CD14-positive monocyte (primary cell): ENCODE measurements around the gene RPTOR. TPM values are rescaled to one million over a fixed set of nuclear protein-coding genes. Genes with fewer than 3 reads are reported as not detected.
A peak's percentile ranks its signal among the peaks of the same experiment; 100 is the strongest.

Experiments
- DNase-seq, 3 donors: peaks; one replicate each; pipeline ENCODE4 v3.0.0-alpha.2; 2011 to 2022
- H2AFZ ChIP-seq: 2 replicates; pipeline ENCODE4 v1.6.0; 2012; ENCODE audit warnings: mild to moderate bottlenecking, low read depth, low read length, inconsistent platforms; ENCODE audit not compliant: insufficient read depth, poor library complexity, severe bottlenecking
- H3K27ac ChIP-seq, 2 donors: 1 replicate in 1 of 2; 2 replicates in 1 of 2; pipeline ENCODE4 v1.5.1; 2012 to 2013; ENCODE audit warnings: low read length in 2 of 2, control low read depth in 1 of 2, inconsistent platforms in 1 of 2, low read depth in 1 of 2, mild to moderate bottlenecking in 1 of 2
- H3K27me3 ChIP-seq, 2 donors: one replicate each; pipeline versions ENCODE4 v1.6.0 to v1.6.1; 2011 to 2013; ENCODE audit warnings: low read length in 2 of 2; ENCODE audit not compliant: control insufficient read depth in 2 of 2, insufficient read depth in 2 of 2
- H3K36me3 ChIP-seq, 2 donors: replicated peaks in 1 of 2; 1 replicate in 1 of 2; 2 replicates in 1 of 2; pipeline versions ENCODE4 v1.5.1 to v1.6.1; 2012 to 2013; ENCODE audit warnings: low read length in 2 of 2, control low read depth in 1 of 2, inconsistent platforms in 1 of 2, mild to moderate bottlenecking in 1 of 2; ENCODE audit not compliant: insufficient read depth in 2 of 2, control insufficient read depth in 1 of 2
- H3K4me1 ChIP-seq, 2 donors: 1 replicate in 1 of 2; 2 replicates in 1 of 2; pipeline versions ENCODE4 v1.5.1 to v1.6.1; 2012 to 2013; ENCODE audit warnings: low read length in 2 of 2, control low read depth in 1 of 2, inconsistent platforms in 1 of 2, mild to moderate bottlenecking in 1 of 2, moderate library complexity in 1 of 2; ENCODE audit not compliant: insufficient read depth in 2 of 2, control insufficient read depth in 1 of 2
- H3K4me2 ChIP-seq: replicated peaks from 2 replicates; pipeline ENCODE3; 2012; ENCODE audit warnings: low read length, moderate library complexity, mild to moderate bottlenecking; ENCODE audit not compliant: poor library complexity, severe bottlenecking; ENCODE audit errors: extremely low read depth
- H3K4me3 ChIP-seq, 3 experiments: fragments of 200-600 bp in 1 of 3; sonication (generic) in 1 of 3; replicated peaks in 1 of 3; 1 replicate in 2 of 3; 2 replicates in 1 of 3; pipeline ENCODE4 v1.5.1; 2011 to 2013; ENCODE audit warnings: low read length in 3 of 3, mild to moderate bottlenecking in 3 of 3, control low read depth in 2 of 3, low read depth in 2 of 3, inconsistent platforms in 1 of 3, moderate library complexity in 1 of 3
- H3K79me2 ChIP-seq: 2 replicates; pipeline ENCODE4 v1.6.0; 2012; ENCODE audit warnings: mild to moderate bottlenecking, control low read depth, inconsistent platforms, low read length, moderate library complexity; ENCODE audit not compliant: insufficient read depth
- H3K9ac ChIP-seq: 2 replicates; pipeline ENCODE4 v1.6.0; 2017; ENCODE audit warnings: low read length, mild to moderate bottlenecking; ENCODE audit not compliant: insufficient read depth, poor library complexity, severe bottlenecking
- H3K9me3 ChIP-seq, 2 donors: replicated peaks in 1 of 2; 1 replicate in 1 of 2; 2 replicates in 1 of 2; pipeline versions ENCODE4 v1.5.1 to v1.6.1; 2012 to 2013; ENCODE audit warnings: low read length in 2 of 2, control low read depth in 1 of 2; ENCODE audit not compliant: control insufficient read depth in 1 of 2, insufficient read depth in 1 of 2
- H4K20me1 ChIP-seq: 2 replicates; pipeline ENCODE4 v1.6.0; 2012; ENCODE audit warnings: mild to moderate bottlenecking, low read length, control low read depth, moderate library complexity; ENCODE audit not compliant: insufficient read depth
- H3K27ac Mint-ChIP-seq, 7 donors: one replicate each; pipeline ENCODE4 v1.8.0; 2020; ENCODE audit warnings: mild to moderate bottlenecking in 7 of 7, mixed read lengths in 7 of 7, moderate library complexity in 6 of 7, inconsistent platforms in 2 of 7
- H3K27me3 Mint-ChIP-seq, 3 donors: one replicate each; pipeline ENCODE4 v1.8.0; 2021 to 2022; ENCODE audit warnings: low read depth in 3 of 3, mild to moderate bottlenecking in 3 of 3, mixed read lengths in 3 of 3, moderate library complexity in 3 of 3, inconsistent platforms in 1 of 3
- H3K36me3 Mint-ChIP-seq, 2 donors: one replicate each; pipeline ENCODE4 v1.8.0; 2020; ENCODE audit warnings: mixed read lengths in 2 of 2, inconsistent platforms in 1 of 2, mild to moderate bottlenecking in 1 of 2
- H3K4me1 Mint-ChIP-seq: one replicate; pipeline ENCODE4 v1.8.0; 2020; ENCODE audit warnings: mild to moderate bottlenecking, mixed read lengths
- H3K4me3 Mint-ChIP-seq, 2 donors: one replicate each; pipeline ENCODE4 v1.8.0; 2020; ENCODE audit warnings: mild to moderate bottlenecking in 2 of 2, mixed read lengths in 2 of 2, moderate library complexity in 1 of 2
- H3K9me3 Mint-ChIP-seq, 7 donors: one replicate each; pipeline ENCODE4 v1.8.0; 2020 to 2022; ENCODE audit warnings: mixed read lengths in 7 of 7, mild to moderate bottlenecking in 6 of 7, moderate library complexity in 6 of 7, inconsistent platforms in 2 of 7
- CTCF ChIP-seq: fragments of 200-600 bp; IDR thresholded peaks from one replicate; pipeline ENCODE4 v1.8.0; 2022; ENCODE audit warnings: antibody characterized with exemption, mild to moderate bottlenecking
- WGBS: methylation state at CpG from one replicate; pipeline ENCODE4 v1.1.5; 2013; ENCODE audit warnings: missing lambda C conversion rate; ENCODE audit not compliant: insufficient coverage; 5-methylcytosine and 5-hydroxymethylcytosine counted together
- intact Hi-C, 2 donors: fragments of 100-400 bp; cut with micrococcal nuclease; formaldehyde crosslinking; loops; one replicate each; pipeline versions ENCODE4 v1.15.0 to v1.15.1; 2023
- polyA plus RNA-seq, 3 donors: library from polyadenylated mRNA; depleted of rRNA in 1 of 3; unstranded in 2 of 3; stranded (reverse) in 1 of 3; fragments of 300-500 nt in 2 of 3; fragments of >200 nt in 1 of 3; fragmentation: Illumina TruSeq in 2 of 3; gene quantifications; 1 replicate in 2 of 3; 2 replicates in 1 of 3; pipeline ENCODE4 v1.2.3, GENCODE V29; 2012 to 2021

Gene RPTOR
- polyA plus RNA-seq, 3 donors: 1.1 to 8.7 (median 2.6) TPM

- no peak for DNase-seq
- H2AFZ ChIP-seq: no peak overlapping the region
- peaks cover 1 to 4% (median 2%) of the 10 kb centered on the region in 3 donors for H3K27me3 Mint-ChIP-seq
- H3K27ac Mint-ChIP-seq: peak overlapping the region in 3 of 7 donors; percentile 12 to 82 (median 64)
- peaks cover 28% of the 10 kb centered on the region for H3K4me1 Mint-ChIP-seq
- peaks cover 20 to 40% of the 10 kb centered on the region in 2 donors for H3K36me3 ChIP-seq
- no peak overlapping the region for H3K9ac ChIP-seq
- H3K4me3 ChIP-seq: no peak overlapping the region
- no peaks in the 10 kb centered on the region for H4K20me1 ChIP-seq
- H3K4me1 ChIP-seq: peaks cover 20 to 41% of the 10 kb centered on the region in 2 donors
- peaks cover 6 to 19% (median 14%) of the 10 kb centered on the region in 7 donors for H3K9me3 Mint-ChIP-seq
- intact Hi-C loops: loop anchor here in 1 of 2 donors (10.0 kb wide), 1 partner anchor 153 kb away; no protein-coding TSS in a partner anchor
- H3K9me3 ChIP-seq: peaks cover 9 to 12% of the 10 kb centered on the region in 2 donors
- H3K27ac ChIP-seq: peak overlapping the region in 1 of 2 donors; percentile 59
- no peak for TF ChIP-seq CTCF
- no peaks in the 10 kb centered on the region for H3K27me3 ChIP-seq
- peaks cover 53 to 61% of the 10 kb centered on the region in 2 donors for H3K36me3 Mint-ChIP-seq
- H3K79me2 ChIP-seq: no peaks in the 10 kb centered on the region
- no peak overlapping the region for H3K4me3 Mint-ChIP-seq
- no peak overlapping the region for H3K4me2 ChIP-seq
- WGBS: 99% methylated on average over 15 of the region's 18 CpGs
Observed at GRCh38 chr17:80821546-80821945, 276.9 kb downstream of the RPTOR start.

- Histone ChIP-seq H4K20me1 (no peaks in the 10 kb centered on the region), H3K79me2 (no peaks in the 10 kb centered on the region), H3K4me3 (no peak overlapping the region), H3K4me1 (peaks cover 20 to 47% of the 10 kb centered on the region in 2 donors), H3K27me3 (no peaks in the 10 kb centered on the region), H3K36me3 (peaks cover 20 to 40% of the 10 kb centered on the region in 2 donors), H3K9me3 (peaks cover 9 to 12% of the 10 kb centered on the region in 2 donors), H2AFZ (no peak overlapping the region), H3K27ac (no peak overlapping the region), H3K9ac (no peak overlapping the region), H3K4me2 (no peak overlapping the region)
- WGBS: 98% methylated on average over 24 of the region's 36 CpGs
- TF ChIP-seq CTCF: no peak
- Mint-ChIP-seq H3K27ac (peak overlapping the region in 2 of 7 donors; percentile 9 to 64), H3K36me3 (peaks cover 53 to 63% of the 10 kb centered on the region in 2 donors), H3K4me1 (peaks cover 34% of the 10 kb centered on the region), H3K4me3 (no peak overlapping the region), H3K9me3 (peaks cover 6 to 19% (median 14%) of the 10 kb centered on the region in 7 donors), H3K27me3 (peaks cover 1 to 5% (median 2%) of the 10 kb centered on the region in 3 donors)
- intact Hi-C loops: loop anchor here in 1 of 2 donors (10.0 kb wide), 1 partner anchor 153 kb away; no protein-coding TSS in a partner anchor
- DNase-seq: no peak
Observed at GRCh38 chr17:80822021-80822699, 277.5 kb downstream of the RPTOR start.
